Trophoblast cell (in vitro differentiated cells and primary cell): Measurements from ENCODE around the gene PSME3.

Source experiments
- DNase-seq, 2 donors: peaks; one replicate each; pipeline ENCODE4 v3.0.0-alpha.2; 2016
- H2AFZ ChIP-seq: 2 replicates; pipeline ENCODE4 v1.6.1; 2013; ENCODE audit warnings: low read length, moderate library complexity, mild to moderate bottlenecking; ENCODE audit not compliant: insufficient read depth, poor library complexity
- H2AK5ac ChIP-seq: 2 replicates; pipeline ENCODE4 v1.6.1; 2013; ENCODE audit warnings: mild to moderate bottlenecking, low read length
- H2BK120ac ChIP-seq: 2 replicates; pipeline ENCODE4 v1.6.1; 2013; ENCODE audit warnings: low read length, mild to moderate bottlenecking, moderate library complexity; ENCODE audit not compliant: insufficient read depth, poor library complexity
- H2BK12ac ChIP-seq: 2 replicates; pipeline ENCODE4 v1.6.1; 2013; ENCODE audit warnings: mild to moderate bottlenecking, low read length, moderate library complexity
- H2BK5ac ChIP-seq: 2 replicates; pipeline ENCODE4 v1.6.1; 2013; ENCODE audit warnings: low read length, low read depth, moderate library complexity, mild to moderate bottlenecking; ENCODE audit not compliant: poor library complexity
- H3K14ac ChIP-seq: 2 replicates; pipeline ENCODE4 v1.6.1; 2013; ENCODE audit warnings: mild to moderate bottlenecking, low read length
- H3K18ac ChIP-seq: 2 replicates; pipeline ENCODE4 v1.6.1; 2013; ENCODE audit warnings: mild to moderate bottlenecking, low read length
- H3K23ac ChIP-seq: 2 replicates; pipeline ENCODE4 v1.6.1; 2013; ENCODE audit warnings: low read length
- H3K27ac ChIP-seq: 2 replicates; pipeline ENCODE4 v1.5.1; 2013; ENCODE audit warnings: low read depth, mild to moderate bottlenecking, inconsistent platforms, low read length, moderate library complexity
- H3K27me3 ChIP-seq: 2 replicates; pipeline ENCODE4 v1.6.1; 2013; ENCODE audit warnings: inconsistent platforms, mild to moderate bottlenecking, low read length, moderate library complexity; ENCODE audit not compliant: insufficient read depth
- H3K36me3 ChIP-seq, 2 experiments: 1 replicate in 1 of 2; 2 replicates in 1 of 2; pipeline ENCODE4 v1.6.1; 2013; ENCODE audit warnings: low read length in 2 of 2, mild to moderate bottlenecking in 2 of 2, moderate library complexity in 1 of 2; ENCODE audit not compliant: insufficient read depth in 2 of 2, control insufficient read depth in 1 of 2
- H3K4ac ChIP-seq: 2 replicates; pipeline ENCODE4 v1.6.1; 2013; ENCODE audit warnings: low read depth, mild to moderate bottlenecking, low read length, moderate library complexity
- H3K4me1 ChIP-seq, 2 experiments: 1 replicate in 1 of 2; 2 replicates in 1 of 2; pipeline ENCODE4 v1.6.1; 2013; ENCODE audit warnings: low read length in 2 of 2, mild to moderate bottlenecking in 2 of 2, moderate library complexity in 1 of 2; ENCODE audit not compliant: insufficient read depth in 2 of 2, control insufficient read depth in 1 of 2
- H3K4me2 ChIP-seq: 2 replicates; pipeline ENCODE4 v1.6.1; 2013; ENCODE audit warnings: inconsistent platforms, mild to moderate bottlenecking, low read length, moderate library complexity
- H3K4me3 ChIP-seq: 2 replicates; pipeline ENCODE4 v1.5.1; 2013; ENCODE audit warnings: mild to moderate bottlenecking, low read depth, low read length, inconsistent platforms
- H3K79me1 ChIP-seq: one replicate; pipeline ENCODE4 v1.6.1; 2013; ENCODE audit warnings: low read length
- H3K79me2 ChIP-seq: 2 replicates; pipeline ENCODE4 v1.6.1; 2013; ENCODE audit warnings: low read length, mild to moderate bottlenecking; ENCODE audit not compliant: control insufficient read depth, insufficient read depth, poor library complexity
- H3K9ac ChIP-seq: 2 replicates; pipeline ENCODE4 v1.6.1; 2013; ENCODE audit warnings: mild to moderate bottlenecking, low read length
- H3K9me3 ChIP-seq: 2 replicates; pipeline ENCODE4 v1.6.1; 2013; ENCODE audit warnings: low read depth, mild to moderate bottlenecking, control low read depth, inconsistent platforms, low read length; ENCODE audit not compliant: insufficient read depth
- H4K12ac ChIP-seq: 2 replicates; pipeline ENCODE4 v1.6.1; 2013; ENCODE audit warnings: low read depth, mild to moderate bottlenecking, low read length, moderate library complexity
- H4K8ac ChIP-seq: 2 replicates; pipeline ENCODE4 v1.6.1; 2013; ENCODE audit warnings: low read depth, mild to moderate bottlenecking, low read length, moderate library complexity
- H4K91ac ChIP-seq: one replicate; pipeline ENCODE4 v1.6.1; 2013; ENCODE audit warnings: low read depth, mild to moderate bottlenecking, low read length, moderate library complexity
- WGBS: extraction: QIAGEN DNeasy Blood & Tissue Kit; methylation state at CpG from one replicate; pipeline ENCODE4 v1.1.7; 2013; ENCODE audit warnings: missing lambda C conversion rate; ENCODE audit not compliant: insufficient read length, insufficient coverage; ENCODE audit errors: extremely low coverage; 5-methylcytosine and 5-hydroxymethylcytosine counted together

PSME3 gene

GRCh38 chr17:42819939-42820535 lies 13.2 kb upstream of the PSME3 start:
- H3K9me3 ChIP-seq = peaks cover 4% of the 10 kb centered on the region
- no peak overlapping the region for H3K4ac ChIP-seq
- peaks cover 6% of the 10 kb centered on the region for H3K79me1 ChIP-seq
- no peak overlapping the region for H2AFZ ChIP-seq
- H3K4me1 ChIP-seq = peaks cover 5% of the 10 kb centered on the region in 2 experiments
- no peak overlapping the region for H2AK5ac ChIP-seq
- H3K4me3 ChIP-seq = no peak overlapping the region
- H2BK5ac ChIP-seq = no peak overlapping the region
- no peak overlapping the region for H3K18ac ChIP-seq
- no CpG with 5 or more reads among the region's 2 CpGs for WGBS
- no peak overlapping the region for H2BK12ac ChIP-seq
- DNase-seq = peak; percentile 24 to 58
- no peak overlapping the region for H3K9ac ChIP-seq
- peaks cover 4% of the 10 kb centered on the region for H3K79me2 ChIP-seq
- H3K36me3 ChIP-seq = peaks cover 20 to 47% of the 10 kb centered on the region in 2 experiments
- H4K12ac ChIP-seq = no peak overlapping the region
- H3K27ac ChIP-seq = no peak overlapping the region
- H4K8ac ChIP-seq = no peak overlapping the region
- no peak overlapping the region for H3K23ac ChIP-seq
- no peak overlapping the region for H2BK120ac ChIP-seq
- H4K91ac ChIP-seq = no peak overlapping the region
- no peaks in the 10 kb centered on the region for H3K27me3 ChIP-seq
- H3K4me2 ChIP-seq = no peak overlapping the region
- no peak overlapping the region for H3K14ac ChIP-seq

- Histone ChIP-seq H3K27ac (no peak overlapping the region), H4K8ac (no peak overlapping the region), H3K23ac (no peak overlapping the region), H3K36me3 (peaks cover 20 to 36% of the 10 kb centered on the region in 2 experiments), H2BK12ac (no peak overlapping the region), H4K91ac (no peak overlapping the region), H3K14ac (no peak overlapping the region), H3K9me3 (peaks cover 4% of the 10 kb centered on the region), H2AK5ac (no peak overlapping the region), H3K4me3 (no peak overlapping the region), H3K4ac (no peak overlapping the region), H3K4me1 (peaks cover 5% of the 10 kb centered on the region in 2 experiments), H3K4me2 (no peak overlapping the region), H3K9ac (no peak overlapping the region), H3K79me2 (peaks cover 4% of the 10 kb centered on the region), H2BK120ac (no peak overlapping the region), H3K79me1 (peaks cover 6% of the 10 kb centered on the region), H2AFZ (no peak overlapping the region), H3K18ac (no peak overlapping the region), H3K27me3 (no peaks in the 10 kb centered on the region), H4K12ac (no peak overlapping the region), H2BK5ac (no peak overlapping the region)
- WGBS = no CpG with 5 or more reads among the region's 7 CpGs
- DNase-seq = peak; percentile 74 to 75
Measured at GRCh38 chr17:42821176-42821575, 12.0 kb upstream of the PSME3 start.

GRCh38 chr17:42827472-42827871 lies 5.7 kb upstream of the PSME3 start:
- Histone ChIP-seq H3K23ac (no peak overlapping the region), H3K4me1 (peaks cover 5% of the 10 kb centered on the region in 2 experiments), H3K79me2 (peaks cover 4% of the 10 kb centered on the region), H3K27ac (no peak overlapping the region), H3K27me3 (no peaks in the 10 kb centered on the region), H4K91ac (no peak overlapping the region), H3K79me1 (peaks cover 6% of the 10 kb centered on the region), H4K8ac (no peak overlapping the region), H2BK5ac (no peak overlapping the region), H3K36me3 (no peaks in the 10 kb centered on the region), H4K12ac (no peak overlapping the region), H3K18ac (no peak overlapping the region), H3K14ac (no peak overlapping the region), H3K9me3 (no peaks in the 10 kb centered on the region), H3K4ac (no peak overlapping the region), H2BK120ac (no peak overlapping the region), H2AK5ac (no peak overlapping the region), H2AFZ (no peak overlapping the region), H3K4me3 (no peak overlapping the region), H3K9ac (no peak overlapping the region), H3K4me2 (no peak overlapping the region), H2BK12ac (no peak overlapping the region)
- no peak for DNase-seq
- no CpG with 5 or more reads among the region's 1 CpG for WGBS

- Histone ChIP-seq H3K27ac (no peak overlapping the region), H3K4me1 (peaks cover 0 to 3% of the 10 kb centered on the region in 2 experiments), H3K14ac (no peak overlapping the region), H2BK5ac (no peak overlapping the region), H2BK12ac (no peak overlapping the region), H3K4me2 (no peak overlapping the region), H3K79me2 (peaks cover 8% of the 10 kb centered on the region), H3K9ac (no peak overlapping the region), H3K23ac (no peak overlapping the region), H3K79me1 (peaks cover 10% of the 10 kb centered on the region), H3K27me3 (no peaks in the 10 kb centered on the region), H2AK5ac (no peak overlapping the region), H2AFZ (no peak overlapping the region), H4K8ac (no peak overlapping the region), H3K4me3 (no peak overlapping the region), H4K91ac (no peak overlapping the region), H2BK120ac (no peak overlapping the region), H3K9me3 (no peaks in the 10 kb centered on the region), H3K36me3 (peaks cover 5 to 11% of the 10 kb centered on the region in 2 experiments), H4K12ac (no peak overlapping the region), H3K4ac (no peak overlapping the region), H3K18ac (no peak overlapping the region)
- DNase-seq = no peak
Measured at GRCh38 chr17:42830971-42831370, 2.2 kb upstream of the PSME3 start.
